ENCODE results near the gene COL6A1. TPM values are rescaled to one million over a fixed set of nuclear protein-coding genes. Genes with fewer than 3 reads are reported as not detected.

COL6A1 gene
- total and polyA plus RNA-seq, 2 of the 13 experiments (the other 11 are each of a cell fraction or from before 2014, with no cell fraction given), result 3.1 to 4.8 TPM

DNA sequence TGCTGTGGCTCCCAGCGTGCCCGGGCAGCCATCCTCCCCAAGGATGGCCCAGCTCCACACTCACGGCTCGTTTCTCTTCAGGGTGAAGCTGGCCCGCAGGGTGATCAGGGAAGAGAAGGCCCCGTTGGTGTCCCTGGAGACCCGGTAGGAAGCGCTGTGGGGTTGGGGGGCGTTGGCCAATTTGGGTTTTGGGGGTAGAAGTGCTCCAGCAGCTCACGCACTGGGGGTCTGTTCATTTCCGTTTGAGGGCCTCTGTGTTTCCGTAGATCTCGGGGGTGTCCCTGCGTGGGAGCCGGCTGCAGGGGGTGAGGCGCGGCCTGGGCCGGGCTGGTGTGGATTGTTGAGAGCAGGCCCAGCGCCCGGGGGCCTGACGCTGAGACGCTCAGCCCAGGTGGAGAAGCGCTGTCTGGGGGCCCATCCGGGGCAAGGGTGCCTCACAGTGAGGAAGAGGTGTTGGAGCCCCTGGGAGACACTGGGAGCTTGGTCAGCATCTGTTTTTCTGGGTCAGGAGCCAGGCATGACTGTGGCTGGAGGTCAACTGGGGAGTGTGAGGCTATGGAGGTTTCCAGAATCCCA lies 12.6 kb downstream of the COL6A1 start:
- Histone ChIP-seq H3K27me3 (ENCODE audit: control insufficient read depth in 1 of 2, insufficient read depth in 2 of 2, low read length in 2 of 2) (peaks cover 0 to 7% of the 10 kb centered on the region in 2 experiments; a peak in 1 of 5 replicates), H3K4me1 (ENCODE audit: insufficient read depth, low read length) (peaks cover 17% of the 10 kb centered on the region)
- in situ Hi-C loops (cut with HindIII; ENCODE audit: extremely low pct_ligation_motif_present, low pct_unique_long_range_greater_than_20kb), result no loop called here

More for the DNA sequence above, 12.6 kb downstream of the COL6A1 start:
- no peaks in the 10 kb centered on the region for H3K9me3 ChIP-seq (ENCODE audit: low read length)
- 84% methylated on average over 18 of the region's 24 CpGs for WGBS (ENCODE audit: low lambda C conversion rate)
- no peak overlapping the region for H3K4me3 ChIP-seq (replicated peaks in 1 of 3; ENCODE audit: insufficient read depth in 1 of 3, low read depth in 2 of 3, low read length in 3 of 3)
- TF ChIP-seq, protein P1, sequence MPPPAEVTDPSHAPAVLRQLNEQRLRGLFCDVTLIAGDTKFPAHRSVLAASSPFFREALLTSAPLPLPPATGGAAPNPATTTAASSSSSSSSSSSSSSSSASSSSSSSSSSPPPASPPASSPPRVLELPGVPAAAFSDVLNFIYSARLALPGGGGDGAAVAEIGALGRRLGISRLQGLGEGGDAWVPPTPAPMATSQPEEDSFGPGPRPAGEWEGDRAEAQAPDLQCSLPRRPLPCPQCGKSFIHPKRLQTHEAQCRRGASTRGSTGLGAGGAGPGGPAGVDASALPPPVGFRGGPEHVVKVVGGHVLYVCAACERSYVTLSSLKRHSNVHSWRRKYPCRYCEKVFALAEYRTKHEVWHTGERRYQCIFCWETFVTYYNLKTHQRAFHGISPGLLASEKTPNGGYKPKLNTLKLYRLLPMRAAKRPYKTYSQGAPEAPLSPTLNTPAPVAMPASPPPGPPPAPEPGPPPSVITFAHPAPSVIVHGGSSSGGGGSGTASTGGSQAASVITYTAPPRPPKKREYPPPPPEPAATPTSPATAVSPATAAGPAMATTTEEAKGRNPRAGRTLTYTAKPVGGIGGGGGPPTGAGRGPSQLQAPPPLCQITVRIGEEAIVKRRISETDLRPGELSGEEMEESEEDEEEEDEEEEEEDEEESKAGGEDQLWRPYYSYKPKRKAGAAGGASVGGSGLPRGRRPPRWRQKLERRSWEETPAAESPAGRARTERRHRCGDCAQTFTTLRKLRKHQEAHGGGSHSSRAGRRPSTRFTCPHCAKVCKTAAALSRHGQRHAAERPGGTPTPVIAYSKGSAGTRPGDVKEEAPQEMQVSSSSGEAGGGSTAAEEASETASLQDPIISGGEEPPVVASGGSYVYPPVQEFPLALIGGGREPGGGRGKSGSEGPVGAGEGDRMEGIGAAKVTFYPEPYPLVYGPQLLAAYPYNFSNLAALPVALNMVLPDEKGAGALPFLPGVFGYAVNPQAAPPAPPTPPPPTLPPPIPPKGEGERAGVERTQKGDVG (CRISPR knock-in tag; IDR thresholded peaks at IDR 0.05; ENCODE audit: borderline replicate concordance), result no peak
- TF ChIP-seq POGZ (CRISPR knock-in tag; IDR thresholded peaks at IDR 0.05), result no peak
- TF ChIP-seq KDM2A (CRISPR knock-in tag; IDR thresholded peaks at IDR 0.05; ENCODE audit: borderline replicate concordance, low read depth), result no peak
- TF ChIP-seq, protein P2, sequence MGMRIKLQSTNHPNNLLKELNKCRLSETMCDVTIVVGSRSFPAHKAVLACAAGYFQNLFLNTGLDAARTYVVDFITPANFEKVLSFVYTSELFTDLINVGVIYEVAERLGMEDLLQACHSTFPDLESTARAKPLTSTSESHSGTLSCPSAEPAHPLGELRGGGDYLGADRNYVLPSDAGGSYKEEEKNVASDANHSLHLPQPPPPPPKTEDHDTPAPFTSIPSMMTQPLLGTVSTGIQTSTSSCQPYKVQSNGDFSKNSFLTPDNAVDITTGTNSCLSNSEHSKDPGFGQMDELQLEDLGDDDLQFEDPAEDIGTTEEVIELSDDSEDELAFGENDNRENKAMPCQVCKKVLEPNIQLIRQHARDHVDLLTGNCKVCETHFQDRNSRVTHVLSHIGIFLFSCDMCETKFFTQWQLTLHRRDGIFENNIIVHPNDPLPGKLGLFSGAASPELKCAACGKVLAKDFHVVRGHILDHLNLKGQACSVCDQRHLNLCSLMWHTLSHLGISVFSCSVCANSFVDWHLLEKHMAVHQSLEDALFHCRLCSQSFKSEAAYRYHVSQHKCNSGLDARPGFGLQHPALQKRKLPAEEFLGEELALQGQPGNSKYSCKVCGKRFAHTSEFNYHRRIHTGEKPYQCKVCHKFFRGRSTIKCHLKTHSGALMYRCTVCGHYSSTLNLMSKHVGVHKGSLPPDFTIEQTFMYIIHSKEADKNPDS (CRISPR knock-in tag; IDR thresholded peaks at IDR 0.05), result no peak
- TF ChIP-seq ZNF720 (CRISPR knock-in tag; IDR thresholded peaks at IDR 0.05), result no peak
- TF ChIP-seq GABPA (IDR thresholded peaks at IDR 0.05; ENCODE audit: low read depth, low read length), result no peak
- no peak for TF ChIP-seq GABPA (CRISPR knock-in tag; IDR thresholded peaks at IDR 0.05; ENCODE audit: low read depth)
- no peak for TF ChIP-seq ZNF678 (CRISPR knock-in tag; IDR thresholded peaks at IDR 0.05)
- no peak for TF ChIP-seq TFDP1 (CRISPR knock-in tag; IDR thresholded peaks at IDR 0.05; ENCODE audit: borderline replicate concordance)
- TF ChIP-seq ZBTB43 (CRISPR knock-in tag; conservative IDR thresholded peaks at IDR 0.05), result no peak
- TF ChIP-seq ZNF484 (CRISPR knock-in tag; IDR thresholded peaks at IDR 0.05; ENCODE audit: borderline replicate concordance, low read depth), result no peak
- TF ChIP-seq NFATC3 (CRISPR knock-in tag; IDR thresholded peaks at IDR 0.05), result no peak
- TF ChIP-seq MAZ (IDR thresholded peaks at IDR 0.05; ENCODE audit: borderline replicate concordance, low read depth, low read length), result no peak
- TF ChIP-seq MAZ (CRISPR knock-in tag; IDR thresholded peaks at IDR 0.05; ENCODE audit: low read depth), result no peak
- TF ChIP-seq, protein P3, sequence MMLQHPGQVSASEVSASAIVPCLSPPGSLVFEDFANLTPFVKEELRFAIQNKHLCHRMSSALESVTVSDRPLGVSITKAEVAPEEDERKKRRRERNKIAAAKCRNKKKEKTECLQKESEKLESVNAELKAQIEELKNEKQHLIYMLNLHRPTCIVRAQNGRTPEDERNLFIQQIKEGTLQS (CRISPR knock-in tag; IDR thresholded peaks at IDR 0.05), result no peak
- no peaks in the 10 kb centered on the region for H4K20me1 ChIP-seq (ENCODE audit: insufficient read depth, low read length)
- H3K9ac ChIP-seq (ENCODE audit: insufficient read depth, low read depth, low read length), result no peak overlapping the region
- ChIA-PET CTCF (ENCODE audit: low intra/inter-chr PET ratio, low total read pairs) (no interaction called here), POLR2A (no interaction called here)
- DNase-seq (ENCODE audit: low spot score) (no peak), FAIRE-seq (no peak), ATAC-seq (no peak)
- H3K4me2 ChIP-seq (ENCODE audit: low read depth, low read length), result no peak overlapping the region
- H3K79me2 ChIP-seq (ENCODE audit: insufficient read depth, low read length), result no peaks in the 10 kb centered on the region
- no TSS peak for BruUV-seq (replicated peaks)
- intact Hi-C loops (cut with micrococcal nuclease; ENCODE audit: unreplicated experiment), result no loop called here
- no peak overlapping the region for H3K27ac ChIP-seq (ENCODE audit: extremely low read length, insufficient read depth, low read length)
- no peak overlapping the region for H2AFZ ChIP-seq (ENCODE audit: low read length)
- no peaks in the 10 kb centered on the region for H3K36me3 ChIP-seq (replicated peaks in 1 of 2; ENCODE audit: control insufficient read depth in 1 of 2, insufficient read depth in 2 of 2, low read length in 2 of 2)

All from HepG2 (cell line).